HEK293 (cell line): ENCODE results near the gene DUSP12.
A peak's percentile ranks its signal among the peaks of the same experiment; 100 is the strongest.

Experiments used
- HOXA7 ChIP-seq: sonication (generic); formaldehyde crosslinking; IDR thresholded peaks from 2 replicates; pipeline ENCODE4 v1.8.1; 2022; ENCODE audit warnings: missing genetic modification reagents, borderline replicate concordance
- KLF8 ChIP-seq: fragments of 450-650 bp; formaldehyde crosslinking; IDR thresholded peaks from 2 replicates; pipeline ENCODE4 v1.5.1; 2016; ENCODE audit warnings: missing biosample characterization, missing genetic modification characterization
- OVOL3 ChIP-seq: fragments of 450-650 bp; formaldehyde crosslinking; IDR thresholded peaks from 2 replicates; pipeline ENCODE4 v1.5.1; 2016; ENCODE audit warnings: missing biosample characterization, missing genetic modification characterization
- SALL2 ChIP-seq: fragments of 450-650 bp; formaldehyde crosslinking; IDR thresholded peaks from 2 replicates; pipeline ENCODE4 v1.5.0; 2017; ENCODE audit warnings: missing biosample characterization, mild to moderate bottlenecking, missing genetic modification characterization, borderline replicate concordance
- SCRT1 ChIP-seq: fragments of 450-650 bp; formaldehyde crosslinking; IDR thresholded peaks from 2 replicates; pipeline ENCODE4 v1.5.1; 2016; ENCODE audit warnings: missing biosample characterization, missing genetic modification characterization, borderline replicate concordance
- ZBTB1 ChIP-seq: fragments of 450-650 bp; formaldehyde crosslinking; IDR thresholded peaks from 2 replicates; pipeline ENCODE4 v1.5.1; 2016; ENCODE audit warnings: missing biosample characterization, missing genetic modification characterization
- ZBTB17 ChIP-seq: fragments of 450-650 bp; formaldehyde crosslinking; IDR thresholded peaks from 2 replicates; pipeline ENCODE4 v1.5.1; 2016; ENCODE audit warnings: missing biosample characterization, missing genetic modification characterization
- ZFP37 ChIP-seq: fragments of 450-650 bp; formaldehyde crosslinking; IDR thresholded peaks from 2 replicates; pipeline ENCODE4 v1.5.1; 2016; ENCODE audit warnings: missing biosample characterization, missing genetic modification characterization
- ZNF2 ChIP-seq: fragments of 450-650 bp; formaldehyde crosslinking; IDR thresholded peaks from 2 replicates; pipeline ENCODE4 v1.5.1; 2016; ENCODE audit warnings: missing biosample characterization, missing genetic modification characterization
- ZNF248 ChIP-seq: fragments of 450-650 bp; formaldehyde crosslinking; IDR thresholded peaks from 2 replicates; pipeline ENCODE4 v1.5.1; 2017; ENCODE audit warnings: missing biosample characterization, missing genetic modification characterization
- ZNF274 ChIP-seq, 2 experiments: fragments of 200-500 bp in 1 of 2; fragments of 450-650 bp in 1 of 2; sonication (Bioruptor generic) in 1 of 2; formaldehyde crosslinking in 1 of 2; IDR thresholded peaks; 2 replicates each; pipeline versions ENCODE4 v1.5.1 to v1.6.1; 2014 to 2016; ENCODE audit warnings: borderline replicate concordance in 1 of 2, inconsistent platforms in 1 of 2, low read length in 1 of 2, missing biosample characterization in 1 of 2, missing genetic modification characterization in 1 of 2
- ZNF335 ChIP-seq: fragments of 450-650 bp; formaldehyde crosslinking; conservative IDR thresholded peaks from 2 replicates; pipeline ENCODE4 v1.5.1; 2016; ENCODE audit warnings: missing biosample characterization, missing genetic modification characterization
- ZNF366 ChIP-seq: fragments of 450-650 bp; formaldehyde crosslinking; conservative IDR thresholded peaks from 2 replicates; pipeline ENCODE4 v1.5.1; 2016; ENCODE audit warnings: missing biosample characterization, missing genetic modification characterization
- ZNF391 ChIP-seq: fragments of 450-650 bp; formaldehyde crosslinking; IDR thresholded peaks from 2 replicates; pipeline ENCODE4 v1.5.1; 2016; ENCODE audit warnings: low read depth, missing biosample characterization, missing genetic modification characterization, borderline replicate concordance
- ZNF561 ChIP-seq: fragments of 450-650 bp; IDR thresholded peaks from 2 replicates; pipeline ENCODE4 v1.5.1; 2018; ENCODE audit warnings: missing biosample characterization, missing genetic modification characterization, borderline replicate concordance
- ZNF747 ChIP-seq: fragments of 450-650 bp; formaldehyde crosslinking; IDR thresholded peaks from 2 replicates; pipeline ENCODE4 v1.5.1; 2016; ENCODE audit warnings: missing biosample characterization, missing genetic modification characterization
- ZNF792 ChIP-seq: fragments of 450-650 bp; formaldehyde crosslinking; IDR thresholded peaks from 2 replicates; pipeline ENCODE4 v1.5.1; 2016; ENCODE audit warnings: missing biosample characterization, missing genetic modification characterization
- ZNF830 ChIP-seq: fragments of 450-650 bp; IDR thresholded peaks from 2 replicates; pipeline ENCODE4 v1.5.0; 2018; ENCODE audit warnings: missing biosample characterization, missing genetic modification characterization, low read depth, mild to moderate bottlenecking, moderate library complexity
- TF ChIP-seq, protein P1 (sequence below): fragments of 450-650 bp; formaldehyde crosslinking; IDR thresholded peaks from 2 replicates; pipeline ENCODE4 v1.5.1; 2016; ENCODE audit warnings: missing biosample characterization, missing genetic modification characterization
- TF ChIP-seq, protein P2 (sequence below): fragments of 450-650 bp; formaldehyde crosslinking; IDR thresholded peaks from 2 replicates; pipeline ENCODE4 v1.5.1; 2016; ENCODE audit warnings: missing biosample characterization, missing genetic modification characterization, low read depth
- TF ChIP-seq, protein P3 (sequence below): fragments of 450-650 bp; formaldehyde crosslinking; IDR thresholded peaks from 2 replicates; pipeline ENCODE4 v1.5.1; 2016; ENCODE audit warnings: missing biosample characterization, missing genetic modification characterization
- TF ChIP-seq, protein P4 (sequence below): fragments of 450-650 bp; IDR thresholded peaks from 2 replicates; pipeline ENCODE4 v1.5.1; 2018; ENCODE audit warnings: missing biosample characterization, mild to moderate bottlenecking, missing genetic modification characterization
- TF ChIP-seq, protein P5 (sequence below): fragments of 450-650 bp; formaldehyde crosslinking; IDR thresholded peaks from 2 replicates; pipeline ENCODE4 v1.5.1; 2016; ENCODE audit warnings: missing biosample characterization, missing genetic modification characterization
- TF ChIP-seq, protein P6 (sequence below): fragments of 450-650 bp; formaldehyde crosslinking; IDR thresholded peaks from 2 replicates; pipeline ENCODE4 v1.5.0; 2017; ENCODE audit warnings: missing biosample characterization, missing genetic modification characterization, borderline replicate concordance

Gene DUSP12

DNA sequence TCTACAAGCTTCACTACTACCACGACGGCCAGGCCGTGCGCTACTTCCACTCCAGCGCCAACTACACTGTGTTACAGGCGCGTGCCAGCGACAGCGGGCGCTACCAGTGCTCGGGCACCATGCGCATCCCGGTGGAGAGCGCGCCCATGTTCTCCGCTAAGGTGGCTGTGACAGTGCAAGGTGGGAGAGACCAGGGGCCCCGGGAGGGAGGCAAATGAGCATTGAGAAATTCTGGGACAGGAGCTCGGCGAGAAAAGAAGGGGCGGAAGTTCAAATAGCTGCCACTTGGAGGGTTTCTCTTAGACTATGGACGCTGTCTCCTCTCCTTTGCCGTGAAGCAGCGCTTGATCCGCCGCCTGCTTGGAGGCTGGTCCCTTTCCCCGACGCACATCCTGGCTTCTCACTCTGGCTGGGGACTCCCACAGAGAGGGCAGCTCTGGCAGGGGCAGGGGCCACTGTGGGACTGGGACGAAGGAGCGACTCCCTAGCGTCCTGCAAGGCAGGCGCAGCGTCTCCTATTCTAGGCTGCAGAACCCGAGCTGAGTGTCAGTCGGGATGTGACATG lies 23.6 kb upstream of the DUSP12 start (continued):
- TF ChIP-seq ZNF366 (tag by site-specific recombination) (no peak), ZNF274 (IDR thresholded peaks at IDR 0.05; ENCODE audit: low read length) (no peak), ZNF274 (tag by site-specific recombination; IDR thresholded peaks at IDR 0.05; ENCODE audit: borderline replicate concordance) (no peak), ZNF561 (tag by site-specific recombination) (no peak), SCRT1 (tag by site-specific recombination) (no peak), OVOL3 (no peak), KLF8 (tag by site-specific recombination) (no peak), ZNF248 (tag by site-specific recombination) (no peak), ZNF2 (tag by site-specific recombination) (no peak), ZNF792 (tag by site-specific recombination) (no peak), ZBTB17 (tag by site-specific recombination) (0 out of 2 replicates have a peak, but pooled peaks have one; percentile 69), ZNF335 (tag by site-specific recombination) (peak; percentile 83), ZFP37 (no peak), ZBTB1 (no peak), HOXA7 (CRISPR knock-in tag) (no peak), ZNF747 (no peak), SALL2 (no peak), ZNF391 (tag by site-specific recombination) (no peak), ZNF830 (tag by site-specific recombination) (no peak)
- TF ChIP-seq, protein P1, sequence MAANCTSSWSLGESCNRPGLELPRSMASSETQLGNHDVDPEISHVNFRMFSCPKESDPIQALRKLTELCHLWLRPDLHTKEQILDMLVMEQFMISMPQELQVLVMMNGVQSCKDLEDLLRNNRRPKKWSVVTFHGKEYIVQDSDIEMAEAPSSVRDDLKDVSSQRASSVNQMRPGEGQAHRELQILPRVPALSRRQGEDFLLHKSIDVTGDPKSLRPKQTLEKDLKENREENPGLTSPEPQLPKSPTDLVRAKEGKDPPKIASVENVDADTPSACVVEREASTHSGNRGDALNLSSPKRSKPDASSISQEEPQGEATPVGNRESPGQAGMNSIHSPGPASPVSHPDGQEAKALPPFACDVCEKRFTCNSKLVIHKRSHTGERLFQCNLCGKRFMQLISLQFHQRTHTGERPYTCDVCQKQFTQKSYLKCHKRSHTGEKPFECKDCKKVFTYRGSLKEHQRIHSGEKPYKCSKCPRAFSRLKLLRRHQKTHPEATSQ (tag by site-specific recombination): no peak
- TF ChIP-seq, protein P2, sequence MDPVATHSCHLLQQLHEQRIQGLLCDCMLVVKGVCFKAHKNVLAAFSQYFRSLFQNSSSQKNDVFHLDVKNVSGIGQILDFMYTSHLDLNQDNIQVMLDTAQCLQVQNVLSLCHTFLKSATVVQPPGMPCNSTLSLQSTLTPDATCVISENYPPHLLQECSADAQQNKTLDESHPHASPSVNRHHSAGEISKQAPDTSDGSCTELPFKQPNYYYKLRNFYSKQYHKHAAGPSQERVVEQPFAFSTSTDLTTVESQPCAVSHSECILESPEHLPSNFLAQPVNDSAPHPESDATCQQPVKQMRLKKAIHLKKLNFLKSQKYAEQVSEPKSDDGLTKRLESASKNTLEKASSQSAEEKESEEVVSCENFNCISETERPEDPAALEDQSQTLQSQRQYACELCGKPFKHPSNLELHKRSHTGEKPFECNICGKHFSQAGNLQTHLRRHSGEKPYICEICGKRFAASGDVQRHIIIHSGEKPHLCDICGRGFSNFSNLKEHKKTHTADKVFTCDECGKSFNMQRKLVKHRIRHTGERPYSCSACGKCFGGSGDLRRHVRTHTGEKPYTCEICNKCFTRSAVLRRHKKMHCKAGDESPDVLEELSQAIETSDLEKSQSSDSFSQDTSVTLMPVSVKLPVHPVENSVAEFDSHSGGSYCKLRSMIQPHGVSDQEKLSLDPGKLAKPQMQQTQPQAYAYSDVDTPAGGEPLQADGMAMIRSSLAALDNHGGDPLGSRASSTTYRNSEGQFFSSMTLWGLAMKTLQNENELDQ: no peak
- TF ChIP-seq, protein P3, sequence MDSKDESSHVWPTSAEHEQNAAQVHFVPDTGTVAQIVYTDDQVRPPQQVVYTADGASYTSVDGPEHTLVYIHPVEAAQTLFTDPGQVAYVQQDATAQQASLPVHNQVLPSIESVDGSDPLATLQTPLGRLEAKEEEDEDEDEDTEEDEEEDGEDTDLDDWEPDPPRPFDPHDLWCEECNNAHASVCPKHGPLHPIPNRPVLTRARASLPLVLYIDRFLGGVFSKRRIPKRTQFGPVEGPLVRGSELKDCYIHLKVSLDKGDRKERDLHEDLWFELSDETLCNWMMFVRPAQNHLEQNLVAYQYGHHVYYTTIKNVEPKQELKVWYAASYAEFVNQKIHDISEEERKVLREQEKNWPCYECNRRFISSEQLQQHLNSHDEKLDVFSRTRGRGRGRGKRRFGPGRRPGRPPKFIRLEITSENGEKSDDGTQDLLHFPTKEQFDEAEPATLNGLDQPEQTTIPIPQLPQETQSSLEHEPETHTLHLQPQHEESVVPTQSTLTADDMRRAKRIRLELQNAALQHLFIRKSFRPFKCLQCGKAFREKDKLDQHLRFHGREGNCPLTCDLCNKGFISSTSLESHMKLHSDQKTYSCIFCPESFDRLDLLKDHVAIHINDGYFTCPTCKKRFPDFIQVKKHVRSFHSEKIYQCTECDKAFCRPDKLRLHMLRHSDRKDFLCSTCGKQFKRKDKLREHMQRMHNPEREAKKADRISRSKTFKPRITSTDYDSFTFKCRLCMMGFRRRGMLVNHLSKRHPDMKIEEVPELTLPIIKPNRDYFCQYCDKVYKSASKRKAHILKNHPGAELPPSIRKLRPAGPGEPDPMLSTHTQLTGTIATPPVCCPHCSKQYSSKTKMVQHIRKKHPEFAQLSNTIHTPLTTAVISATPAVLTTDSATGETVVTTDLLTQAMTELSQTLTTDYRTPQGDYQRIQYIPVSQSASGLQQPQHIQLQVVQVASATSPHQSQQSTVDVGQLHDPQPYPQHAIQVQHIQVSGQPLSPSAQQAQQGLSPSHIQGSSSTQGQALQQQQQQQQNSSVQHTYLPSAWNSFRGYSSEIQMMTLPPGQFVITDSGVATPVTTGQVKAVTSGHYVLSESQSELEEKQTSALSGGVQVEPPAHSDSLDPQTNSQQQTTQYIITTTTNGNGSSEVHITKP: peak; percentile 88
- TF ChIP-seq, protein P4, sequence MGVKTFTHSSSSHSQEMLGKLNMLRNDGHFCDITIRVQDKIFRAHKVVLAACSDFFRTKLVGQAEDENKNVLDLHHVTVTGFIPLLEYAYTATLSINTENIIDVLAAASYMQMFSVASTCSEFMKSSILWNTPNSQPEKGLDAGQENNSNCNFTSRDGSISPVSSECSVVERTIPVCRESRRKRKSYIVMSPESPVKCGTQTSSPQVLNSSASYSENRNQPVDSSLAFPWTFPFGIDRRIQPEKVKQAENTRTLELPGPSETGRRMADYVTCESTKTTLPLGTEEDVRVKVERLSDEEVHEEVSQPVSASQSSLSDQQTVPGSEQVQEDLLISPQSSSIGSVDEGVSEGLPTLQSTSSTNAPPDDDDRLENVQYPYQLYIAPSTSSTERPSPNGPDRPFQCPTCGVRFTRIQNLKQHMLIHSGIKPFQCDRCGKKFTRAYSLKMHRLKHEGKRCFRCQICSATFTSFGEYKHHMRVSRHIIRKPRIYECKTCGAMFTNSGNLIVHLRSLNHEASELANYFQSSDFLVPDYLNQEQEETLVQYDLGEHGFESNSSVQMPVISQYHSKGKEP: no peak
- TF ChIP-seq, protein P5, sequence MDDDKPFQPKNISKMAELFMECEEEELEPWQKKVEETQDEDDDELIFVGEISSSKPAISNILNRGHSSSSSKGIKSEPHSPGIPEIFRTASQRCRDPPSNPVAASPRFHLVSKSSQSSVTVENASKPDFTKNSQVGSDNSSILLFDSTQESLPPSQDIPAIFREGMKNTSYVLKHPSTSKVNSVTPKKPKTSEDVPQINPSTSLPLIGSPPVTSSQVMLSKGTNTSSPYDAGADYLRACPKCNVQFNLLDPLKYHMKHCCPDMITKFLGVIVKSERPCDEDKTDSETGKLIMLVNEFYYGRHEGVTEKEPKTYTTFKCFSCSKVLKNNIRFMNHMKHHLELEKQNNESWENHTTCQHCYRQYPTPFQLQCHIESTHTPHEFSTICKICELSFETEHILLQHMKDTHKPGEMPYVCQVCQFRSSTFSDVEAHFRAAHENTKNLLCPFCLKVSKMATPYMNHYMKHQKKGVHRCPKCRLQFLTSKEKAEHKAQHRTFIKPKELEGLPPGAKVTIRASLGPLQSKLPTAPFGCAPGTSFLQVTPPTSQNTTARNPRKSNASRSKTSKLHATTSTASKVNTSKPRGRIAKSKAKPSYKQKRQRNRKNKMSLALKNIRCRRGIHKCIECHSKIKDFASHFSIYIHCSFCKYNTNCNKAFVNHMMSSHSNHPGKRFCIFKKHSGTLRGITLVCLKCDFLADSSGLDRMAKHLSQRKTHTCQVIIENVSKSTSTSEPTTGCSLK (tag by site-specific recombination): no peak
- TF ChIP-seq, protein P6, sequence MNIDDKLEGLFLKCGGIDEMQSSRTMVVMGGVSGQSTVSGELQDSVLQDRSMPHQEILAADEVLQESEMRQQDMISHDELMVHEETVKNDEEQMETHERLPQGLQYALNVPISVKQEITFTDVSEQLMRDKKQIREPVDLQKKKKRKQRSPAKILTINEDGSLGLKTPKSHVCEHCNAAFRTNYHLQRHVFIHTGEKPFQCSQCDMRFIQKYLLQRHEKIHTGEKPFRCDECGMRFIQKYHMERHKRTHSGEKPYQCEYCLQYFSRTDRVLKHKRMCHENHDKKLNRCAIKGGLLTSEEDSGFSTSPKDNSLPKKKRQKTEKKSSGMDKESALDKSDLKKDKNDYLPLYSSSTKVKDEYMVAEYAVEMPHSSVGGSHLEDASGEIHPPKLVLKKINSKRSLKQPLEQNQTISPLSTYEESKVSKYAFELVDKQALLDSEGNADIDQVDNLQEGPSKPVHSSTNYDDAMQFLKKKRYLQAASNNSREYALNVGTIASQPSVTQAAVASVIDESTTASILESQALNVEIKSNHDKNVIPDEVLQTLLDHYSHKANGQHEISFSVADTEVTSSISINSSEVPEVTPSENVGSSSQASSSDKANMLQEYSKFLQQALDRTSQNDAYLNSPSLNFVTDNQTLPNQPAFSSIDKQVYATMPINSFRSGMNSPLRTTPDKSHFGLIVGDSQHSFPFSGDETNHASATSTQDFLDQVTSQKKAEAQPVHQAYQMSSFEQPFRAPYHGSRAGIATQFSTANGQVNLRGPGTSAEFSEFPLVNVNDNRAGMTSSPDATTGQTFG (tag by site-specific recombination): no peak
